Keratinocyte (primary cell): ENCODE results near the gene TFEC. TPM values are rescaled to one million over a fixed set of nuclear protein-coding genes. Genes with fewer than 3 reads are reported as not detected.
"Not testable (repeated sequence)": the region's sequence is repeated elsewhere in the genome, so short reads cannot be mapped to it uniquely, and the experiment has no call there.

Source experiments
- DNase-seq: peaks from one replicate; pipeline ENCODE4 v3.0.0-alpha.2; 2011; ENCODE audit warnings: low read depth, missing footprints, low spot score
- FAIRE-seq: peaks from 2 replicates; lab custom pipeline; 2011; peaks lifted over from hg19 to GRCh38; lab: Jason Lieb, UNC
- H2AFZ ChIP-seq: 2 replicates; pipeline ENCODE4 v1.6.0; 2012; ENCODE audit warnings: low read length, control low read depth, inconsistent platforms; ENCODE audit not compliant: control insufficient read depth
- H3K27ac ChIP-seq: 2 replicates; pipeline ENCODE4 v1.5.1; 2011; ENCODE audit warnings: low read length; ENCODE audit not compliant: control insufficient read depth, insufficient read depth
- H3K27me3 ChIP-seq: 3 replicates; pipeline ENCODE4 v1.6.0; 2011; ENCODE audit warnings: low read length; ENCODE audit not compliant: control insufficient read depth, insufficient read depth; ENCODE audit errors: extremely low read depth
- H3K36me3 ChIP-seq, 2 experiments: 2 replicates in 1 of 2; 3 replicates in 1 of 2; pipeline ENCODE4 v1.5.1; 2011; ENCODE audit warnings: low read length in 2 of 2, mild to moderate bottlenecking in 1 of 2; ENCODE audit not compliant: control insufficient read depth in 2 of 2, insufficient read depth in 2 of 2; ENCODE audit errors: extremely low read depth in 1 of 2
- H3K4me1 ChIP-seq: 3 replicates; pipeline ENCODE4 v1.5.1; 2011; ENCODE audit warnings: low read length; ENCODE audit not compliant: control insufficient read depth, insufficient read depth; ENCODE audit errors: extremely low read depth
- H3K4me2 ChIP-seq: 3 replicates; pipeline ENCODE4 v1.6.0; 2011; ENCODE audit warnings: low read depth, low read length; ENCODE audit not compliant: control insufficient read depth, insufficient read depth; ENCODE audit errors: extremely low read depth
- H3K4me3 ChIP-seq, 3 experiments: fragments of 200-600 bp in 1 of 3; sonication (generic) in 1 of 3; 2 replicates in 2 of 3; 3 replicates in 1 of 3; pipeline ENCODE4 v1.5.1; 2011 to 2016; ENCODE audit warnings: low read length in 3 of 3, mild to moderate bottlenecking in 3 of 3, control low read depth in 2 of 3, inconsistent platforms in 1 of 3, low read depth in 1 of 3, mixed read lengths in 1 of 3, mixed run types in 1 of 3, moderate library complexity in 1 of 3; ENCODE audit not compliant: control insufficient read depth in 2 of 3, insufficient read depth in 2 of 3; ENCODE audit errors: extremely low read depth in 1 of 3
- H3K79me2 ChIP-seq: 2 replicates; pipeline ENCODE4 v1.6.0; 2012; ENCODE audit warnings: low read length; ENCODE audit not compliant: control insufficient read depth, insufficient read depth
- H3K9ac ChIP-seq: 3 replicates; pipeline ENCODE4 v1.6.0; 2011; ENCODE audit warnings: low read length; ENCODE audit not compliant: control insufficient read depth, insufficient read depth; ENCODE audit errors: extremely low read depth
- H3K9me1 ChIP-seq: 3 replicates; pipeline ENCODE4 v1.6.0; 2011; ENCODE audit warnings: low read length; ENCODE audit not compliant: control insufficient read depth, insufficient read depth; ENCODE audit errors: extremely low read depth
- H3K9me3 ChIP-seq: 2 replicates; pipeline ENCODE4 v1.5.1; 2012; ENCODE audit warnings: low read depth, low read length; ENCODE audit not compliant: control insufficient read depth
- H4K20me1 ChIP-seq: 3 replicates; pipeline ENCODE4 v1.6.0; 2011; ENCODE audit warnings: low read length; ENCODE audit not compliant: control insufficient read depth, insufficient read depth; ENCODE audit errors: extremely low read depth
- CTCF ChIP-seq, 3 experiments: IDR thresholded peaks in 1 of 3; conservative IDR thresholded peaks in 1 of 3; optimal IDR thresholded peaks in 1 of 3; 2 replicates in 2 of 3; 3 replicates in 1 of 3; pipeline versions ENCODE3 to v1.5.1; 2011; ENCODE audit warnings: low read length in 3 of 3, mild to moderate bottlenecking in 3 of 3, moderate library complexity in 2 of 3, control low read depth in 1 of 3, inconsistent platforms in 1 of 3; ENCODE audit not compliant: insufficient read depth in 2 of 3; ENCODE audit errors: extremely low read depth in 1 of 3
- EZH2 ChIP-seq: IDR thresholded peaks from one replicate; pipeline ENCODE4 v1.6.1; 2012; ENCODE audit warnings: inconsistent platforms, mild to moderate bottlenecking, low read length, moderate library complexity
- dilution Hi-C: fragments of 300-500 bp; cut with MboI; formaldehyde crosslinking; loops from one replicate; pipeline ENCODE4 v1.7.0; 2020; ENCODE audit warnings: low sequenced_read_pairs; ENCODE audit not compliant: extremely low pct_ligation_motif_present
- polyA plus RNA-seq, 5 experiments: library from polyadenylated mRNA; depleted of rRNA in 3 of 5; stranded (reverse) in 3 of 5; stranded (forward) in 1 of 5; unstranded in 1 of 5; fragments of >200 nt; gene quantifications; 1 replicate in 1 of 5; 2 replicates in 3 of 5; 3 replicates in 1 of 5; pipeline versions ENCODE4 v1.2.1 to v1.2.3, GENCODE V29; 2011 to 2012; ENCODE audit warnings: missing spikeins in 2 of 5, low read depth in 1 of 5, low replicate concordance in 1 of 5

Gene TFEC
- polyA plus RNA-seq, 1 donor (not counting 4 experiments of a cell fraction or from before 2014, with no cell fraction given): 0.08 TPM

- H2AFZ ChIP-seq: no peak overlapping the region
- H3K79me2 ChIP-seq: no peaks in the 10 kb centered on the region
- H3K9ac ChIP-seq: no peak overlapping the region
- no peaks in the 10 kb centered on the region for H3K4me1 ChIP-seq
- no peak overlapping the region for H3K27ac ChIP-seq
- no peak overlapping the region for H3K4me3 ChIP-seq
- dilution Hi-C loops: no loop called here
- DNase-seq (no peak), FAIRE-seq (no peak)
- H4K20me1 ChIP-seq: no peaks in the 10 kb centered on the region
- TF ChIP-seq EZH2 (no peak), CTCF (optimal IDR thresholded peaks at IDR 0.05 in 1 of 3, IDR thresholded peaks at IDR 0.05 in 1 of 3, conservative IDR thresholded peaks at IDR 0.05 in 1 of 3; ENCODE audit: extremely low read depth in 1 of 3, insufficient read depth in 2 of 3, low read length in 3 of 3) (no peak)
- peaks cover 3% of the 10 kb centered on the region for H3K27me3 ChIP-seq
- H3K9me3 ChIP-seq: no peaks in the 10 kb centered on the region
- no peaks in the 10 kb centered on the region for H3K36me3 ChIP-seq
- no peak overlapping the region for H3K4me2 ChIP-seq
- no peaks in the 10 kb centered on the region for H3K9me1 ChIP-seq
These were observed 16.9 kb downstream of the TFEC start for GRCh38 chr7:116013675-116014074.

GRCh38 chr7:116011584-116011983, 19.0 kb downstream of the TFEC start:
- no peaks in the 10 kb centered on the region for H3K9me1 ChIP-seq
- H3K36me3 ChIP-seq: no peaks in the 10 kb centered on the region
- dilution Hi-C loops: no loop called here
- peaks cover 3% of the 10 kb centered on the region for H3K27me3 ChIP-seq
- DNase-seq (no peak), FAIRE-seq (no peak)
- no peaks in the 10 kb centered on the region for H3K79me2 ChIP-seq
- TF ChIP-seq CTCF (optimal IDR thresholded peaks at IDR 0.05 in 1 of 3, IDR thresholded peaks at IDR 0.05 in 1 of 3, conservative IDR thresholded peaks at IDR 0.05 in 1 of 3; ENCODE audit: extremely low read depth in 1 of 3, insufficient read depth in 2 of 3, low read length in 3 of 3) (no peak), EZH2 (no peak)
- H3K9ac ChIP-seq: no peak overlapping the region
- no peaks in the 10 kb centered on the region for H3K9me3 ChIP-seq
- H3K4me3 ChIP-seq: no peak overlapping the region
- H3K4me1 ChIP-seq: no peaks in the 10 kb centered on the region
- no peaks in the 10 kb centered on the region for H4K20me1 ChIP-seq
- no peak overlapping the region for H3K27ac ChIP-seq
- no peak overlapping the region for H2AFZ ChIP-seq
- H3K4me2 ChIP-seq: no peak overlapping the region

GRCh38 chr7:116004762-116005161, 25.8 kb downstream of the TFEC start:
- H3K9ac ChIP-seq, FAIRE-seq, H3K36me3 ChIP-seq, H3K79me2 ChIP-seq, H3K4me1 ChIP-seq, DNase-seq, H3K27me3 ChIP-seq, H4K20me1 ChIP-seq, dilution Hi-C loops, H3K4me3 ChIP-seq, H3K4me2 ChIP-seq, H3K27ac ChIP-seq, H3K9me1 ChIP-seq, H2AFZ ChIP-seq, H3K9me3 ChIP-seq: not testable (repeated sequence)
